WI38 (cell line): Measurements from ENCODE around the gene NLRP11.

Experiments used
- H3K4me3 ChIP-seq: 2 replicates; pipeline ENCODE4 v1.5.1; 2011; ENCODE audit warnings: low read depth, mild to moderate bottlenecking, control low read depth, low read length
- CTCF ChIP-seq: IDR thresholded peaks from 2 replicates; pipeline ENCODE4 v1.5.1; 2012; ENCODE audit warnings: low read depth, mild to moderate bottlenecking, control low read depth, low read length

NLRP11 gene

GRCh38 chr19:55857974-55858373 is 26.2 kb upstream of the NLRP11 start:
- H3K4me3 ChIP-seq, result no peak overlapping the region
- no peak for TF ChIP-seq CTCF

GRCh38 chr19:55857149-55857548 is 25.4 kb upstream of the NLRP11 start:
- H3K4me3 ChIP-seq, result no peak overlapping the region

GRCh38 chr19:55855160-55855559 is 23.4 kb upstream of the NLRP11 start:
- no peak for TF ChIP-seq CTCF
- no peak overlapping the region for H3K4me3 ChIP-seq

More at GRCh38 chr19:55857149-55857548, 25.4 kb upstream of the NLRP11 start:
- TF ChIP-seq CTCF, result no peak

- TF ChIP-seq CTCF, result no peak
- no peak overlapping the region for H3K4me3 ChIP-seq
Measured at GRCh38 chr19:55838906-55839305, 7.1 kb upstream of the NLRP11 start.

GRCh38 chr19:55838251-55838650 is 6.5 kb upstream of the NLRP11 start:
- no peak overlapping the region for H3K4me3 ChIP-seq

GRCh38 chr19:55836340-55836739 is 4.5 kb upstream of the NLRP11 start, which contains the start of gene NLRP4:
Gene NLRP4, plus strand, starts transcription at chr19:55836540. Its CDS starts 15,541 bp downstream, at chr19:55852081.
- H3K4me3 ChIP-seq, result no peak within 1 kb of the TSS

More at GRCh38 chr19:55838251-55838650, 6.5 kb upstream of the NLRP11 start:
- TF ChIP-seq CTCF, result no peak

GRCh38 chr19:55832676-55833075 is 877 bp upstream of the NLRP11 start:
- no peak for TF ChIP-seq CTCF

More at GRCh38 chr19:55836340-55836739, 4.5 kb upstream of the NLRP11 start, which contains the start of gene NLRP4:
- no peak for TF ChIP-seq CTCF

More at GRCh38 chr19:55832676-55833075, 877 bp upstream of the NLRP11 start:
- no peak overlapping the region for H3K4me3 ChIP-seq
